Measurements from ENCODE around the gene CLNK.

Gene CLNK

GRCh38 chr4:10458177-10458576 is 226.4 kb downstream of the CLNK start:
- no peak for DNase-seq (ENCODE audit: insufficient read length, low spot score)
- no peak for FAIRE-seq
- TF ChIP-seq POLR2A (IDR thresholded peaks at IDR 0.05; ENCODE audit: low read depth, low read length): no peak

DNA sequence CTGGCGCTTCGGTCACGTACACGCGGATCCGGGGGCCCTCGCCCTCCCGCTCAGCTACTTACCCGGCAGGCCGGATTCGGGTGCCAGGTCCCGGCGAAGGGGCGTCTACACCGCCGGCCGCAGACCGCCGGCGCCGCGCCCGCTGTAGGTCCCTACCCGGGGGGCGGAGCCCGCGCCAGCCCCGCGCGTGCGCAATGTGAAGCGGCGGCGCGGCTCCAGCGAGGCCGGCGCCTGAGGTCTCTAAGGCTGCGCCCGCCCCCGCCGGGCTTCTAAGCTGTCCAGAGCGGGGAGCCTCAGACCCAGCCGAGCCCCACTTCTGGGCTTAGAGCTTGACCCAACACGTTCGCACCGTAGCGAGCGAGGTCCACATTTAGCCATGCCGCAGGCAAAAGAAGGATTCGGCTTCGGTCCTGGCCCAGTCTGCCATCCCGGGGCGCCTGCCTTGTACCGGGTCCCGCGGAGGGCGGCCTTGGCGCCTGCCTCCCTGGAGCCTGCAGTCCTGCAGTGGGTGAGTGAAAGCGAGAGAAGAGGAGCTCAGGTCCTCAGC is 227.2 kb downstream of the CLNK start, which contains the start of gene ZNF518B:
ZNF518B (minus strand) TSS at position 172 of the 547 bp plus-strand sequence. CDS start 11,098 bp downstream, outside the sequence.
- TF ChIP-seq POLR2A (IDR thresholded peaks at IDR 0.05; ENCODE audit: low read depth, low read length): peak; percentile 46
- FAIRE-seq (no peak), DNase-seq (ENCODE audit: insufficient read length, low spot score) (peak; percentile 28)

- FAIRE-seq (no peak), DNase-seq (ENCODE audit: insufficient read length, low spot score) (no peak)
Observed at GRCh38 chr4:10456595-10457254, 227.8 kb downstream of the CLNK start.

DNA sequence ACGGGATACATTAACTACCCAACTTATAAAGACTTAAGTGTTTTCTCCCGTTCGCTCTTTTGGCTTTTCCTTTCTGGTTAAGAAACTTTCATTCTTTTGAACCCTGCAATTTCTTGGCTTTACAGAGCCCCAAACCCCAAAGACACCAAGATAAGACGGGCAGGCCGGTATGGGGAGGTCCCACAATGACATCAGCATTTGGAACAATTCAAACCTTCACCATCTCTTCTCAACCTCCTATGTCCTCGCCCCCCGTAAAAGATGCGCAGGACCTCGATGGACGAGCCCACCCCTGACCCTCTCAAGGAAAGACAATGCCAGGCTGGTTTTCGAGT is 228.3 kb downstream of the CLNK start:
- FAIRE-seq: no peak

More at GRCh38 chr4:10456595-10457254, 227.8 kb downstream of the CLNK start:
- TF ChIP-seq POLR2A (IDR thresholded peaks at IDR 0.05; ENCODE audit: low read depth, low read length): no peak

DNA sequence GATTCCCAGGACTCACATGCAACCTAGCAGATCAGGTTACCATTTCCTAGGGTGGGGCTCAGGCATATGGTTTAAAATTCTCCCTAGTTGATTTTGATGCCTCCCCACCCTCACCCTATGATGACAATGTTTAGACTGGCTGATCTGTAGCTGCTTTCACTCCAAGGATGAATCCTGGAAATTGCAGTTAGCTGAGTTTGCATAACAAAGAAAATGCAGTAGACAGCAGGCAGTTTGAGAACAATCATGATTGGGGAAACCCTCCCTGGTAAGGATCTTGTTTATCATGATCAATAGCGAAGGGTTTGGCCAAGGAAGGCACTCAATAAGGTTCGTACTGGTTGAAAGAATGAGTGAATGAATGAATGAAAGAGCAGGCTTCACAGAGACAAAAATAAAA is 229.4 kb downstream of the CLNK start:
- DNase-seq (ENCODE audit: insufficient read length, low spot score) (no peak), FAIRE-seq (no peak)
- TF ChIP-seq POLR2A (IDR thresholded peaks at IDR 0.05; ENCODE audit: low read depth, low read length): no peak

More for the DNA sequence above, 228.3 kb downstream of the CLNK start:
- TF ChIP-seq POLR2A (IDR thresholded peaks at IDR 0.05; ENCODE audit: low read depth, low read length): no peak
- DNase-seq (ENCODE audit: insufficient read length, low spot score): no peak

DNA sequence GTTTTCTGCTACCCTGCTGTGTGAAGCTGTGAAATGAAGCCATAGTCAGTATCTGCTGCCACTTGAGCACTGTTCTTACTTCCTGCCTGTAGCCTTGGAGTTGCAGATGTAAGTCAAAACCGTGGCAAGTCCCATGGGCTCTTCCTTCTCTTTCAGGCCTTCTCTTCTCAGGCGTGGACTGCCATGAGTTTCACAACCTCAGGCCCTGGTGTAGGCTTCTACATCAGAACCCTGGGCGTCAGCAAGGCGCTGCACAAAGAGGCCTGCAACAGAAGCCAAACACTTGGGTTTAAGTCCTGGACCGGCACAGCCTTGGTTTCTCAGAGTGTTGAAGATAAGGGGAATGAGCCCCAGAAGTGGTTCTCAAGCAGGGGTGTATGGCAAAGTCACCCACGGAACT is 229.8 kb downstream of the CLNK start:
- TF ChIP-seq POLR2A (IDR thresholded peaks at IDR 0.05; ENCODE audit: low read depth, low read length): no peak
- DNase-seq (ENCODE audit: insufficient read length, low spot score): no peak
- no peak for FAIRE-seq

- FAIRE-seq (no peak), DNase-seq (ENCODE audit: insufficient read length, low spot score) (no peak)
- no peak for TF ChIP-seq POLR2A (IDR thresholded peaks at IDR 0.05; ENCODE audit: low read depth, low read length)
Observed at GRCh38 chr4:10454121-10454520, 230.4 kb downstream of the CLNK start.

- no peak for TF ChIP-seq POLR2A (IDR thresholded peaks at IDR 0.05; ENCODE audit: low read depth, low read length)
- FAIRE-seq (no peak), DNase-seq (ENCODE audit: insufficient read length, low spot score) (no peak)
Observed at GRCh38 chr4:10448991-10449390, 235.6 kb downstream of the CLNK start.

DNA sequence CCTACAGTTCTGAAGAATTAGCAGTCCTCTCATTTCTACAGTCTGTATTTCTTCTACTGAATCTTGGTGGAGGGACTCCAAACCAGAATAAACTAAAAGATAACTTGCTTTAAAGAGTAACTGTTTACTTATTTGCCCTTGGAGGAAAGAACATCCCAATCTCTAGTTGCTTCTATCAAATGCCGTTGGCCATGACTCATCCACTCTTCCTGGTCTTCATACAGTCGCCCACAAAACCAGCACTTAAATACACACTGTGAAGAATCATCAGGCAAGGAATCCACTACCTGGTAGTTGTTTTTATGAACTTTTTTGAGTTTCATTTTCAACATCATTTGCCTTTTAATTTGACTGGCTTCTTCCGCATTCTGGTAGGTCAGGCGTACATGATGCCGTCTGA is 241.6 kb downstream of the CLNK start:
- no peak for TF ChIP-seq POLR2A (IDR thresholded peaks at IDR 0.05; ENCODE audit: low read depth, low read length)
- DNase-seq (ENCODE audit: insufficient read length, low spot score) (no peak), FAIRE-seq (no peak)

DNA sequence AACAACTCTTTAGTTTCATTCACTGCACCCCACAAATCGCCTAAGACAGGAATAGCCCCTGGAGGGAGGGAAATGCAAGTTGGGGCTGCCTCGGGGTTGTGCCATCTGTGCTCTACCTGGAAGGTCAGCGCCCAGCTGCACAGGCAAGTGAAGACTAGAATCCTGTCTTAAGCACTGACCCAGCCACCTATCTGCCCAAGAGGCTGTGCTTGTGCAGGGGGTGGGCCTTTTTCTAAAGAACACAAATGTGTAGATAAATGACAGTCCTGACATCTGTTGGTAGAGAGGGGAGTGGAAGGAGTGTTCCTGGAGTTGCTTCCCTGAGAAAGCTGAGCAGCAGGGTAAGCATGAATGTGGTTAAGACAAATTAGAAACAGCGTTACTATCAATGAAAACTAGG is 243.1 kb downstream of the CLNK start:
- DNase-seq (ENCODE audit: insufficient read length, low spot score) (no peak), FAIRE-seq (no peak)
- TF ChIP-seq POLR2A (IDR thresholded peaks at IDR 0.05; ENCODE audit: low read depth, low read length): no peak

DNA sequence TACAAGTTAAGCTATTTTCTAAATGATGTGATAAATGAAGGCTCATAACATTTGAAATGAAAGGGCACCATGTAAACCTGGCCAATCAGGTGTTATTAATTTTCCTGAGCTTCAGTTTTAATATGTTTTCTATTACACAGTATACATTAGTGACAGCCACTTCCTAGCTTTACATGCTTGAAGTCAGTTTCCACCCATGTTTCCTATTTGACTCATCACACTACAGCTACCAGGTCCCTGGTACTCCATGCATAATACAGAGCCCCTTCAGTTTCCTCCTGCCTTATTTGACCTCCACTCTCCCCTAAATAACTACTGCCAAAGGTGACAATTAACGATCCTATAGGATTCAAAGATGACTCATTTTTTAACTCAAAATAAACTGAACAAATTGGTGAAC is 245.6 kb downstream of the CLNK start:
- TF ChIP-seq POLR2A (IDR thresholded peaks at IDR 0.05; ENCODE audit: low read depth, low read length): no peak
- DNase-seq (ENCODE audit: insufficient read length, low spot score) (no peak), FAIRE-seq (no peak)

- FAIRE-seq (no peak), DNase-seq (ENCODE audit: insufficient read length, low spot score) (no peak)
- no peak for TF ChIP-seq POLR2A (IDR thresholded peaks at IDR 0.05; ENCODE audit: low read depth, low read length)
Observed at GRCh38 chr4:10437735-10438134, 246.8 kb downstream of the CLNK start.

Measured in H54 (cell line).